Esophagus squamous epithelium (tissue), 4 donors: ENCODE results near the gene NIM1K.

ENCODE experiments used
- POLR2A ChIP-seq, 4 donors: fragments of 450-650 bp; IDR thresholded peaks; one replicate each; pipeline ENCODE4 v1.6.1; 2017; ENCODE audit warnings: antibody characterized with exemption in 4 of 4, mild to moderate bottlenecking in 4 of 4, moderate library complexity in 3 of 4
- TF ChIP-seq, protein P1 (sequence below), 6 experiments: fragments of 450-650 bp in 4 of 6; fragments of 200-600 bp in 2 of 6; sonication (generic) in 2 of 6; IDR thresholded peaks; one replicate each; pipeline ENCODE4 v1.5.1; 2016 to 2019; ENCODE audit warnings: antibody characterized with exemption in 6 of 6, mild to moderate bottlenecking in 4 of 6, moderate library complexity in 4 of 6

DNA sequence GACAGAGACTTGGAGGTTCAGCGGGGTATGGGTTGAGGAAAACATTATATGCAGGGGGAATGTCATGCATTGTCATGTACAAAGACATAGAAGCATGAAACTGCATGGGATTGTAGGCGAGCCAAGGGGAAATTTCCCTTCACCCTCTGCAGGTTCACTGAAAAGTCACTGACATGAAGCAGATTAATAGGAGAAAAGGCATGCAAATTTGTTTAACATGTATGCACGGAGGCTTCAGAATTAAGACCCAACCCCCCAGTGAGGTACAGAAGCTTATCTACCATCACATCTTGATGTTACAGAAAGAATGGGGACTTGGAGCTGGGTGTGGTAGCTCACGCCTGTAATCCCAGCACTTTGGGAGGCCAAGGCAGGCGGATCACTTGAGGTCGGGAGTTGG is 18.5 kb downstream of the NIM1K start:
- TF ChIP-seq, protein P1, sequence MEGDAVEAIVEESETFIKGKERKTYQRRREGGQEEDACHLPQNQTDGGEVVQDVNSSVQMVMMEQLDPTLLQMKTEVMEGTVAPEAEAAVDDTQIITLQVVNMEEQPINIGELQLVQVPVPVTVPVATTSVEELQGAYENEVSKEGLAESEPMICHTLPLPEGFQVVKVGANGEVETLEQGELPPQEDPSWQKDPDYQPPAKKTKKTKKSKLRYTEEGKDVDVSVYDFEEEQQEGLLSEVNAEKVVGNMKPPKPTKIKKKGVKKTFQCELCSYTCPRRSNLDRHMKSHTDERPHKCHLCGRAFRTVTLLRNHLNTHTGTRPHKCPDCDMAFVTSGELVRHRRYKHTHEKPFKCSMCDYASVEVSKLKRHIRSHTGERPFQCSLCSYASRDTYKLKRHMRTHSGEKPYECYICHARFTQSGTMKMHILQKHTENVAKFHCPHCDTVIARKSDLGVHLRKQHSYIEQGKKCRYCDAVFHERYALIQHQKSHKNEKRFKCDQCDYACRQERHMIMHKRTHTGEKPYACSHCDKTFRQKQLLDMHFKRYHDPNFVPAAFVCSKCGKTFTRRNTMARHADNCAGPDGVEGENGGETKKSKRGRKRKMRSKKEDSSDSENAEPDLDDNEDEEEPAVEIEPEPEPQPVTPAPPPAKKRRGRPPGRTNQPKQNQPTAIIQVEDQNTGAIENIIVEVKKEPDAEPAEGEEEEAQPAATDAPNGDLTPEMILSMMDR (IDR thresholded peaks at IDR 0.05) = no peak
- no peak for TF ChIP-seq POLR2A (IDR thresholded peaks at IDR 0.05)
